Aorta (tissue), 5 donors: ENCODE results near the gene MPG. TPM values are rescaled to one million over a fixed set of nuclear protein-coding genes. Genes with fewer than 3 reads are reported as not detected.
"Not testable (repeated sequence)": the region's sequence is repeated elsewhere in the genome, so short reads cannot be mapped to it uniquely, and the experiment has no call there.

Source experiments
- ATAC-seq: fragments of 200-7000 bp; cut with Tn5 transposase; one replicate; pipeline ENCODE4 v1.9.1; 2022; ENCODE audit warnings: moderate library complexity; ENCODE audit not compliant: low FRiP score
- DNase-seq, 2 donors: peaks; one replicate each; pipeline ENCODE4 v3.0.0-alpha.2; 2020
- H3K27ac ChIP-seq, 2 donors: one replicate each; pipeline ENCODE4 v1.5.1; 2013; ENCODE audit warnings: low read length in 2 of 2, mild to moderate bottlenecking in 2 of 2, moderate library complexity in 2 of 2, control low read depth in 1 of 2, inconsistent platforms in 1 of 2, low read depth in 1 of 2
- H3K27me3 ChIP-seq, 2 donors: one replicate each; pipeline ENCODE4 v1.6.1; 2013; ENCODE audit warnings: control low read depth in 1 of 2, low read length in 1 of 2, mild to moderate bottlenecking in 1 of 2, moderate library complexity in 1 of 2; ENCODE audit not compliant: insufficient read depth in 2 of 2, control insufficient read depth in 1 of 2
- H3K36me3 ChIP-seq, 2 donors: one replicate each; pipeline ENCODE4 v1.6.1; 2013; ENCODE audit warnings: control low read depth in 1 of 2, low read length in 1 of 2, mild to moderate bottlenecking in 1 of 2; ENCODE audit not compliant: insufficient read depth in 2 of 2, control insufficient read depth in 1 of 2
- H3K4me1 ChIP-seq, 2 donors: one replicate each; pipeline ENCODE4 v1.6.1; 2013; ENCODE audit warnings: low read length in 2 of 2, control low read depth in 1 of 2, mild to moderate bottlenecking in 1 of 2, moderate library complexity in 1 of 2; ENCODE audit not compliant: insufficient read depth in 2 of 2, control insufficient read depth in 1 of 2
- H3K4me3 ChIP-seq, 2 donors: one replicate each; pipeline ENCODE4 v1.5.1; 2013; ENCODE audit warnings: low read length in 2 of 2, control low read depth in 1 of 2, mild to moderate bottlenecking in 1 of 2
- H3K9me3 ChIP-seq: one replicate; pipeline ENCODE4 v1.6.1; 2013; ENCODE audit warnings: mild to moderate bottlenecking, low read length; ENCODE audit not compliant: control insufficient read depth
- WGBS, 2 donors: extraction: QIAGEN DNeasy Blood & Tissue Kit; methylation state at CpG; one replicate each; pipeline ENCODE4 v1.1.7; 2013; 5-methylcytosine and 5-hydroxymethylcytosine counted together
- intact Hi-C, 2 donors: fragments of 100-400 bp; cut with DNase I; formaldehyde crosslinking; loops; one replicate each; pipeline versions ENCODE4 v1.14.2 to v1.15.0; 2022
- long read RNA-seq, 2 donors: library from polyadenylated mRNA; unstranded; transcript quantifications; one replicate each; pipeline ENCODE4 v2.0.0, GENCODE V29; 2020 to 2021
- polyA plus RNA-seq, 2 donors: library from polyadenylated mRNA; stranded (reverse); fragments of 200-250 nt; gene quantifications; one replicate each; pipeline ENCODE4 v1.2.3, GENCODE V29; 2013
- total RNA-seq, 2 donors: library from RNA; stranded (reverse); fragmentation: NEBNext Ultra II Directional; extraction: Animal tissue kit (Norgen Biotek cat#: 25700); gene quantifications; one replicate each; pipeline ENCODE4 v1.2.1, GENCODE V29; 2021
- donor health status: healthy with polysubstance abuse.
- donor health status: Bipolar disorder and iron deficiency.
- donor health status: DM: no; HTN: no; CAD: no.
- donor health status: DM: no; HTN: no; CAD: no.
- donor health status: DM: yes; HTN: yes; CAD: no.

MPG gene
- 10 to 100 TPM; 56.2 to 59.5 TPM for total RNA-seq
- polyA plus RNA-seq = 100 to 1,000 TPM in 1 of 2 donors, 10 to 100 TPM in 1; 88.7 to 213 TPM
- long read RNA-seq, donor 1, transcript MPG-201 (5 exons, 1,193 nt) = minor isoform, 10 of 162 reads
- long read RNA-seq, donor 1, transcript MPG-202 (4 exons, 1,205 nt) = major isoform, 116 of 162 reads
- long read RNA-seq, donor 1, transcript MPG-205 (2 exons, 510 nt) = minor isoform, 6 of 162 reads
- long read RNA-seq, donor 1, partial matches to known transcripts = 19 of 162 reads
- long read RNA-seq, donor 1, other reads (novel, unspliced or antisense) = 11 of 162 reads
- long read RNA-seq, donor 2, transcript MPG-202 (4 exons, 1,205 nt) = major isoform, 27 of 57 reads
- long read RNA-seq, donor 2, partial matches to known transcripts = 19 of 57 reads
- long read RNA-seq, donor 2, other reads (novel, unspliced or antisense) = 10 of 57 reads

- ATAC-seq (peak; percentile 81), DNase-seq (peak; percentile 92 to 96)
- Histone ChIP-seq H3K9me3 (no peaks in the 10 kb centered on the region), H3K4me3 (peak within 1 kb of the TSS; percentile 74 to 77), H3K27me3 (no peaks in the 10 kb centered on the region), H3K27ac (peak within 1 kb of the TSS; percentile 72 to 76), H3K4me1 (peaks cover 0 to 3% of the 10 kb centered on the region in 2 donors), H3K36me3 (peaks cover 0 to 2% of the 10 kb centered on the region in 2 donors)
- 0 to 1% methylated on average over 41 to 83 of the region's 83 CpGs for WGBS, 2 donors
- intact Hi-C loops = no loop called here
These were observed at the start of gene MPG for GRCh38 chr16:77807-78443. TSS of gene MPG (plus strand) at chr16:78225. CDS start at chr16:78310, 85 bp downstream.

GRCh38 chr16:30627-31026 is 47.4 kb upstream of the MPG start:
- H3K4me3 ChIP-seq, DNase-seq, intact Hi-C loops, H3K27ac ChIP-seq, ATAC-seq, H3K9me3 ChIP-seq, H3K36me3 ChIP-seq, H3K27me3 ChIP-seq, H3K4me1 ChIP-seq: not testable (repeated sequence)
- WGBS, 2 donors = 69 to 77% methylated on average over 4 to 6 of the region's 7 CpGs

- 85 to 89% methylated on average over 4 of the region's 8 CpGs for WGBS, 2 donors
- DNase-seq, H3K4me3 ChIP-seq, H3K27me3 ChIP-seq, H3K9me3 ChIP-seq, H3K4me1 ChIP-seq, H3K27ac ChIP-seq, ATAC-seq, H3K36me3 ChIP-seq, intact Hi-C loops: not testable (repeated sequence)
These were observed 44.7 kb upstream of the MPG start for GRCh38 chr16:33154-33876.

- Histone ChIP-seq H3K4me3 (no peak overlapping the region), H3K27me3 (no peaks in the 10 kb centered on the region), H3K27ac (no peak overlapping the region), H3K4me1 (no peaks in the 10 kb centered on the region), H3K9me3 (no peaks in the 10 kb centered on the region), H3K36me3 (no peaks in the 10 kb centered on the region)
- intact Hi-C loops = no loop called here
- DNase-seq (peak in 1 of 2 donors; percentile 42), ATAC-seq (no peak)
- WGBS, 2 donors = 82 to 87% methylated on average over 21 of the region's 21 CpGs
These were observed 44.0 kb upstream of the MPG start for GRCh38 chr16:33877-34647.

GRCh38 chr16:34648-34987 is 43.4 kb upstream of the MPG start:
- H3K4me3 ChIP-seq = no peak overlapping the region
- H3K4me1 ChIP-seq = no peaks in the 10 kb centered on the region
- H3K9me3 ChIP-seq = no peaks in the 10 kb centered on the region
- H3K36me3 ChIP-seq = no peaks in the 10 kb centered on the region
- H3K27ac ChIP-seq = no peak overlapping the region
- H3K27me3 ChIP-seq = no peaks in the 10 kb centered on the region
- DNase-seq (peak in 1 of 2 donors; percentile 37), ATAC-seq (no peak)
- intact Hi-C loops = no loop called here
- 49 to 63% methylated on average over 6 of the region's 6 CpGs for WGBS, 2 donors

GRCh38 chr16:35011-35677 is 42.9 kb upstream of the MPG start:
- Histone ChIP-seq H3K36me3 (no peaks in the 10 kb centered on the region), H3K27me3 (no peaks in the 10 kb centered on the region), H3K27ac (no peak overlapping the region), H3K9me3 (no peaks in the 10 kb centered on the region), H3K4me3 (no peak overlapping the region), H3K4me1 (no peaks in the 10 kb centered on the region)
- DNase-seq = peak in 1 of 2 donors; percentile 61
- WGBS, 2 donors = 79 to 84% methylated on average over 17 of the region's 17 CpGs
- no peak for ATAC-seq
- intact Hi-C loops = no loop called here

- H3K27me3 ChIP-seq = no peaks in the 10 kb centered on the region
- no peaks in the 10 kb centered on the region for H3K4me1 ChIP-seq
- H3K4me3 ChIP-seq = no peak overlapping the region
- 83 to 91% methylated on average over 11 of the region's 11 CpGs for WGBS, 2 donors
- ATAC-seq (no peak), DNase-seq (peak in 1 of 2 donors; percentile 6)
- intact Hi-C loops = no loop called here
- H3K27ac ChIP-seq = no peak overlapping the region
- H3K9me3 ChIP-seq = no peaks in the 10 kb centered on the region
- no peaks in the 10 kb centered on the region for H3K36me3 ChIP-seq
These were observed 42.2 kb upstream of the MPG start for GRCh38 chr16:35678-36305.
